Sigmoid colon (tissue), 4 donors: ENCODE measurements around the gene IL17RA.

ENCODE experiments used
- CTCF ChIP-seq, 4 experiments: fragments of 450-650 bp in 3 of 4; fragments of 200-600 bp in 1 of 4; IDR thresholded peaks; one replicate each; pipeline ENCODE4 v1.5.1; 2016 to 2019; ENCODE audit warnings: antibody characterized with exemption in 4 of 4, mild to moderate bottlenecking in 3 of 4, moderate library complexity in 2 of 4
- EP300 ChIP-seq, 4 donors: sonication (generic); formaldehyde crosslinking; IDR thresholded peaks; one replicate each; pipeline ENCODE4 v1.6.1; 2017; ENCODE audit warnings: antibody characterized with exemption in 4 of 4
- POLR2A ChIP-seq, 2 donors: fragments of 450-650 bp; IDR thresholded peaks; one replicate each; pipeline ENCODE4 v1.6.1; 2016; ENCODE audit warnings: antibody characterized with exemption in 2 of 2, mild to moderate bottlenecking in 2 of 2, moderate library complexity in 2 of 2
- POLR2AphosphoS5 ChIP-seq, 4 donors: sonication (generic); formaldehyde crosslinking; IDR thresholded peaks; one replicate each; pipeline ENCODE4 v1.6.1; 2017; ENCODE audit warnings: antibody characterized with exemption in 4 of 4

- TF ChIP-seq CTCF (IDR thresholded peaks at IDR 0.05) (no peak), POLR2A (IDR thresholded peaks at IDR 0.05) (no peak), EP300 (IDR thresholded peaks at IDR 0.05) (no peak), POLR2AphosphoS5 (IDR thresholded peaks at IDR 0.05) (no peak)
These were observed 19.6 kb downstream of the IL17RA start for GRCh38 chr22:17104336-17104935.
